GM18508 (cell line): ENCODE results near the gene TMOD1.
"Not testable (repeated sequence)": the region's sequence is repeated elsewhere in the genome, so short reads cannot be mapped to it uniquely, and the experiment has no call there.

Source experiments
- ATAC-seq: cut with Tn5 transposase; IDR thresholded peaks from one replicate; pipeline ENCODE4 v1.9.1; 2021; ENCODE audit warnings: moderate number of reproducible peaks; ENCODE audit not compliant: insufficient read depth, unreplicated experiment

Gene TMOD1

GRCh38 chr9:97501177-97501971, at the start of gene TMOD1:
Gene TMOD1 (plus strand): TSS chr9:97501666. CDS start chr9:97524189, 22,523 bp downstream.
- no peak for ATAC-seq

DNA sequence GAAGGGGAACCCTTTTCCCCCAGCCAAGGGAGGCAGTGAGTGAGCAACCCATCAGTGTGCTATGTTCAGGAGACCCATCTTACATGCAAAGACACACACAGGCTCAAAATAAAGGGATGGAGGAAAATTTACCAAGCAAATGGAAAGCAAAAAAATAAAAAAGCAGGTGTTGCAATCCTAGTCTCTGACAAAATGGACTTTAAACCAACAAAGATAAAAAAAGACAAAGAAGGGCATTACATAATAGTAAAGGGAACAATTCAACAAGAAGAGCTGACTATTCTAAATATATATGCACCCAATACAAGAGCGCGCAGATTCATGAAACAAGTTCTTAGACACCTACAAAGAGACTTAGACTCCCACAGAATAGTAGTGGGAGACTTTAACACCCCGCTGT, 47.9 kb upstream of the TMOD1 start:
- not testable (repeated sequence) for ATAC-seq

DNA sequence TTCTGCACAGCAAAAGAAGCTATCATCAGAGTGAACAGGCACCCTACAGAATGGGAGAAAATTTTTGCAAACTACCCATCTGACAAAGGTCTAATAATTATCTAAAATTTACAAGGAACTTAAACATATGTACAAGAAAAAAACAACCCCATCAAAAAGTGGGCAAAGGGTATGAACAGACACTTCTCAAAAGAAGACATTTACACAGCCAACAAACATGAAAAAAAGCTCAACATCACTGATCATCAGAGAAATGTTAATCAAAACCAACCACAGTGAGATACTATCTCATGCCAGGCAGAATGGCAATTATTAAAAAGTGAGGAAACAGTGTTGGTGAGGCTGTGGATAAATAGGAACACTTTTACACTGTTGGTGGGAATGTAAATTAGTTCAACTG, 44.6 kb upstream of the TMOD1 start:
- ATAC-seq: not testable (repeated sequence)

GRCh38 chr9:97459326-97459725, 42.1 kb upstream of the TMOD1 start:
- ATAC-seq: no peak

- no peak for ATAC-seq
These were observed 39.3 kb upstream of the TMOD1 start for GRCh38 chr9:97462159-97462558.

DNA sequence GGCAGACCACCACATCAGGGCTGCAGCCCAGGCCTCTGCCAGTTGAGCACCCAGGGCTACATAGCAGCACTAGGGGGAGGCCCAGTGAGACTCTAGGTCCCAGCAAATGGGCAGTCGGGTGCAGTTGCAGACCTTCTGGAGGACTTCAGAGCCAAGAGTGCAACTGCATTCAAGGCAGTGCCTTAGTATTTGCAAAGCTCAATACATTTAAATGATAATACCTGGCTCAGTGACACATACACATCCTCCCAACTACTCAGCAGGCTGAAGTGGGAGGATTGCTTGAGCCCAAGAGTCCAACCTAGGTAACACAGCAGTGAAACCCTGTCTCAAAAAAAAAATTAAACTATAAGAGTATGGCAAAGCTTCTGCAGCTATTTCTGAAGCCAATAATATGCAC, 38.6 kb upstream of the TMOD1 start:
- ATAC-seq: no peak

GRCh38 chr9:97468658-97469448, 32.6 kb upstream of the TMOD1 start:
- ATAC-seq: peak; percentile 54

DNA sequence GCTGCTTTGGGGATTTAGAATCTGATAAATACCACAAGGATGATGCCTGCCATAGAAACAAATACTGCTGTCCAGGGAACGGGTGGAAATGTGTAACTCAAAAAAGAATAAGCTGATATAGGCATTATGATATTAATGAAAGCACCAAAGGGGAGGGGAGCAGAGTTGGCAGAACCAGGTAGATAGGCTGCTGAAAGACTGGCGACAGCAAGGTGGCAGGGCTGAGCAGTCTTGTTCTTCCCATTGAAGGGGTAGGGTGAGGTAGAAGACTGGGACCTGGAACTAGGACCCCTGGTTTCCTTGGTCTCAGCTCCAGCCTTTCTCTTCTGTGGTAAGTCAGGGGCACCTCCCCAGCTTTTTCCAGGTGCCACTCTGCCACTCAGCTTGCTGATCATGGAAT, 31.4 kb upstream of the TMOD1 start:
- no peak for ATAC-seq

DNA sequence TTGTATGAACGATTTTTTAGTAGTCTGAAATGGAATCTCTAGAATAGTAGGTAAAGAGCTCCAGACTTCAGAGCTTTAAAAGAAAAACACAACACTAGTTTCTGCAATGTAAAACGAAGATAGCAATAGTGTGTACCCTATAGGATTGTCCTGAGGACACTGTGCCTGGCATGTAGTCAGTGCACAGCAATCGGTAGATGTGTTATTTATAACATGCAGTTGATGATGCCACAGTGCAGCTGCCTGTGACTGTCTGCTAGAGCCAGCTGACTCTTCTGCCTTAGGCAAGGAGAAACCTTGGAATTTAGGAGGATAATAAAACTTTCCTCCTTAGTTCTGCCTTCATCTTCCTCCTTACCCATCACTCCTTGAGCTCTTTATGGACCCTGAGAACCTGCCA, 27.7 kb upstream of the TMOD1 start:
- no peak for ATAC-seq

DNA sequence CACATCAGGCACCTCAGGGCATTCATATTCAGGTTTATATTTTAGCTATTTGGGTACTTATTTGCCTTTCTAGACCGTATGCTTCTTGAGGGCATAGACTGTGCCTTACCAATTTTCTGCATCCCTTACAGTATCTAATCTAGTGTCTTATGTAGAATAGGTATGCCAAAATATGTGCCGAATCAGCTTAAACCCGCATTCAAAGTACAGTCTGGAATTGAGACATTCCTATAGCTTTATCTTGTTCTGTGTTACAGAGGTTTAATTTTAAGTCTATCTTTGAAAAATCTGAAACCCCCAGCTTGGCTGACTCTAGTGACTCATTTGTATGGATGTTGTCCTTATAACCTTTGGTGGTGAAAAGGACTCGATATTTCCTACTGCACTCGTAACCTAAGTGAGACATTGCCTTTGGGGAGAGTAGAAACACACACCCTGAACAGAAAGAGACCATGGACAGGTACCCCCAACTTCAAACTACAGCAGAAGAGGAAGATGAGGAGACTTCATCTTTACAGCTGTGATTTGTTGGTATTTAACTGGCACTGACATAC, 27.0 kb upstream of the TMOD1 start:
- ATAC-seq: no peak

DNA sequence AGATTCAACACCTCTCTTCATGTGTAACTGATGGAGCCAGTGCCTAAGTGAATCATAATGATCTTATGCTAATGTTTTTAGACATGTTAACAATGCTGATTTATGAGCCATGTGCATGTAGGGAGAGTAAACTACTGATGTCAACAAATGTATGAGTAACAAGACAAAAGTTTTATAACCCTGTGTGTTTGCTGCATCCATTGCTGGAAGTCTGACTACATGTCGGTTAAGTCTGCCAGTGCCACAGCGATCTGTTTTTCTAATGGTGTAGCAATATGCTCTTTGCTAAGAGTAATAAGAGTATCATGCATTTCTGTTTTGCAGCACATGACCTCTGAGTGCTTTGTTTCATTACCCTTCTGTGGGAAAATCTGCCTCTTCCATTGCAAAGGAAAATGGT, 26.4 kb upstream of the TMOD1 start:
- no peak for ATAC-seq

DNA sequence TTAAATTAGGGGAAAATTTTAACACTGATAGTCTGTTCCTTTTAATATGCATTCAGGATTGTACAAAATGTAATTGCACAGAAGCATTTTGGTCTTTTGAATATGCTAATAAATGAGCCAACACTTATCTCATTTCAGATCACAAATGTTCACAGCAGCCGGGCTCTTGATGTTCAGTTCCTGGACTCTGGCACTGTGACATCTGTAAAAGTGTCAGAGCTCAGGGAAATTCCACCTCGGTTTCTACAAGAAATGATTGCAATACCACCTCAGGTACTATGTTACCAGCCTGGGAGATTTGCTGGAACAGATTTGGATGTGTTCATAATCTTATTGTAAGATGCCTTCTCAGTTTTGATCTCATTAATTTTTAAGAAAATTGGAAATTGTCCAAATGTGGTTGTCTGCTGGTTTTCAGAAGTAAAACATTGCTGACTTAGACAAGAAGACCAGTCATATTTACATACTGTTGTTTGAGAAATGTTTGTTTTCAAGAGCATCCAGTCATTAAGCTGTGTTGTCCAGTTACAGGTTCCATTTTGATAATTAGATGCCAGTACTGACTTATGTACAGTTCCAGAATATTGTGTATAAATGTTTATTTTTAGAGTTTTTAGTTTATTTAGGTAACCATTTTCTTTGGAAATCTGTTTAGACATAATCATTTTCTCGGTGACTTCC, 23.0 kb upstream of the TMOD1 start:
- no peak for ATAC-seq

DNA sequence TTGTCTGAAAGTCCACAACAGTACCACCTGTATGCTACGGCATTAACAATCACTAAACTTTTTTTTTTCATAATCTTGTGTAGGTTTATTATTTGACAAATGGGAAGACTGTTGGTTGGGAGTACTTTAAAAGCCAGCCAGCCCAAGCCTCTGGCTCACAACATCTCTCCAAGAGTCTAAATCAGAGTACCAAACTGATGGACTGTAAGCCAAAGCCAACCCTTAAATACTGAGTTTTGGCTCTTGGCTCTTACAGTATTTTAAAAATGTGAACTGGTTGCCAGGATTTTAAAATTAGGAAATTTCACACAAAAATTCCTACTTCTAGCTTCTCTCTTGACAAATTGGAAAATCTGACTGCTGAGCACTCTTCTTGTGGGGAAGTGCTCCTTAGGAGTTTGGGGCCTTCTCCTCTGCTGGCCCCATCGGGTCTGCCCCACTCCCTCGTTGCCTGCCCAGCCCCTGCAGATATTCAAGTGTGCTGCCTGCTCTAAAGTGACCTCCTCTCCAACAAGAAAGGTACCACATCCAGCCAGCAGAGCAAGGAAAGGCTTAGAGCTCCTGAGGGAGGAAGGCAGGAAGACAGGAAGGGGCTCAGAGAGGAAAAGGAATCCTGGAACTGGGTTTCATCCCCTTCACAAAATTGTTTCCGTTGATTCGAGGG, 21.8 kb upstream of the TMOD1 start:
- no peak for ATAC-seq

DNA sequence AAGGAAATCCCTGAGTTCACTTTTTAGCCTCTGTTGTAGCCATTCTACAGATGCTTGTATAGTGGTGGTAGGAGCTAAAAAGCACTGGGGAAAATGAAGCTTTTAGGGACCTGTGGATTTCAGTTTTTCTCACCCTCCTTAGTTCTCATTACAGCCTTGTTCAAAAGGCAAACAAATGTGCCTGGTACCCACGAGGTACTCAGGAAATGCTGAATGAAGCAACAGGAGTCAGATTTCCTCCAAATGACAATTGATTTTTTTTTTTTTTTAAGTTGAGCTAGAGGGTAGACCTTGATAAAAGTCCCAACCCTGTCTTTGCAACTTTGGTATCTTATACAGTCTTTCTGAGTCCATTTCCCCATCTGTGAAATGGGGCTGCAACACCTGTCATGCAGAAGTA, 21.3 kb upstream of the TMOD1 start:
- ATAC-seq: no peak

GRCh38 chr9:97480749-97481148, 20.7 kb upstream of the TMOD1 start:
- no peak for ATAC-seq

DNA sequence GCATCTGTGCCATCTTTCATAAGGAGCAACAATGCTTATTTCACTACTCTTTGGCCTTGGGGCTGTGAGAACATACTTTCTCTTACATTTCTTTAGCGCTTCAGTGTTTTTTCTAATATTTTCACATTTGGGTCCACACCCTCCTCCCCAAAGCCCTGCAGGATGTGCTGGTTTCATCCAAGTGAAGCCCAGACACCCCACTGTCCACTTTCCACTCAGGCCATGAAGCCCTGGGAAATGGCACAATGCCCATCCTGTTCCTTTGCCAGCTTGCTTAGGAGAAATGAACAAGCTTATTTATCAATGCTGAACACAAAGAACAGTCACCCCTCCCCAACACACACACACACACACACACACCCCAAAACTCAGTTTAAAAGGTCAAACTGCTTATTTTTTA, 17.3 kb upstream of the TMOD1 start:
- ATAC-seq: no peak

DNA sequence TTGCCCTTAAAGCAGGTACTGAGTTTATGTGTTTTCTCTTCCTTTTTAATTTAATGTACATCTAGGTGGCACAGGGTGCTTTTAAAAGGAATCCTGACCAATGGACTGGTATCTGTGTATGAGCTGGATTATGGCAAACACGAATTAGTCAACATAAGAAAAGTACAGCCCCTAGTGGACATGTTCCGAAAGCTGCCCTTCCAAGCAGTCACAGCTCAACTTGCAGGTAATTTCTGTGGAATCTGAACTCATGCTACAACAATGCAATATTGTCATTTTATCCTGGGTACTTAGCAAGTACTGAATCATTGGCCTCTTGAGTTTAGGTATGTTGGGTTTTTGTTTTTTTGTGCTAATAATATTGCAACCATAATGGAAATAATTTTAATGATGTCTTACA, 14.4 kb upstream of the TMOD1 start:
- no peak for ATAC-seq

GRCh38 chr9:97487861-97488260, 13.6 kb upstream of the TMOD1 start:
- ATAC-seq: no peak

GRCh38 chr9:97491216-97491999, 10.1 kb upstream of the TMOD1 start:
- ATAC-seq: no peak
